ENCODE data around the gene ZKSCAN8.

DNA sequence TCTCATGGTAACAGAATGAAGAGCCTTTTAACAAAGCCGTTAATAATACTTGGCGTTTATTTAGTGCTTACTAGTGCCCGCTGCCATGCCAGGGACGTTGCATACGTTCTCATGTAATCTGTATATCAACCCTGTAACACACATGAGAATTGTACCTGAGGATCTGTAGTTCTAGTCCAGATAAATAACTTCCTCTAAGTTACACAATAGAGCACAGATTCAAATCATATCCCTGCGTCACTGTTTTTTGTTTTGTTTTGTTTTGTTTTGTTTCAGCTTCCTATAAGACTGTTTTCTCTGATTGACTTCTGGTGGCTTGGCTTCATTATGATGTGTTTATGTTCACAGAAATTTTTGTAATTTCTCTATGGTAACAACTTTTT lies 16.7 kb upstream of the ZKSCAN8 start:
- TF ChIP-seq, protein P1, sequence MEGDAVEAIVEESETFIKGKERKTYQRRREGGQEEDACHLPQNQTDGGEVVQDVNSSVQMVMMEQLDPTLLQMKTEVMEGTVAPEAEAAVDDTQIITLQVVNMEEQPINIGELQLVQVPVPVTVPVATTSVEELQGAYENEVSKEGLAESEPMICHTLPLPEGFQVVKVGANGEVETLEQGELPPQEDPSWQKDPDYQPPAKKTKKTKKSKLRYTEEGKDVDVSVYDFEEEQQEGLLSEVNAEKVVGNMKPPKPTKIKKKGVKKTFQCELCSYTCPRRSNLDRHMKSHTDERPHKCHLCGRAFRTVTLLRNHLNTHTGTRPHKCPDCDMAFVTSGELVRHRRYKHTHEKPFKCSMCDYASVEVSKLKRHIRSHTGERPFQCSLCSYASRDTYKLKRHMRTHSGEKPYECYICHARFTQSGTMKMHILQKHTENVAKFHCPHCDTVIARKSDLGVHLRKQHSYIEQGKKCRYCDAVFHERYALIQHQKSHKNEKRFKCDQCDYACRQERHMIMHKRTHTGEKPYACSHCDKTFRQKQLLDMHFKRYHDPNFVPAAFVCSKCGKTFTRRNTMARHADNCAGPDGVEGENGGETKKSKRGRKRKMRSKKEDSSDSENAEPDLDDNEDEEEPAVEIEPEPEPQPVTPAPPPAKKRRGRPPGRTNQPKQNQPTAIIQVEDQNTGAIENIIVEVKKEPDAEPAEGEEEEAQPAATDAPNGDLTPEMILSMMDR (IDR thresholded peaks at IDR 0.05) = no peak
- TF ChIP-seq POLR2AphosphoS5 (IDR thresholded peaks at IDR 0.05; ENCODE audit: insufficient read depth in 1 of 2, low read depth in 1 of 2) = no peak
